ENCODE results near the gene ABRAXAS1.

GRCh38 chr4:83516042-83516772 lies 31.3 kb upstream of the ABRAXAS1 start:
- TF ChIP-seq, protein P1, sequence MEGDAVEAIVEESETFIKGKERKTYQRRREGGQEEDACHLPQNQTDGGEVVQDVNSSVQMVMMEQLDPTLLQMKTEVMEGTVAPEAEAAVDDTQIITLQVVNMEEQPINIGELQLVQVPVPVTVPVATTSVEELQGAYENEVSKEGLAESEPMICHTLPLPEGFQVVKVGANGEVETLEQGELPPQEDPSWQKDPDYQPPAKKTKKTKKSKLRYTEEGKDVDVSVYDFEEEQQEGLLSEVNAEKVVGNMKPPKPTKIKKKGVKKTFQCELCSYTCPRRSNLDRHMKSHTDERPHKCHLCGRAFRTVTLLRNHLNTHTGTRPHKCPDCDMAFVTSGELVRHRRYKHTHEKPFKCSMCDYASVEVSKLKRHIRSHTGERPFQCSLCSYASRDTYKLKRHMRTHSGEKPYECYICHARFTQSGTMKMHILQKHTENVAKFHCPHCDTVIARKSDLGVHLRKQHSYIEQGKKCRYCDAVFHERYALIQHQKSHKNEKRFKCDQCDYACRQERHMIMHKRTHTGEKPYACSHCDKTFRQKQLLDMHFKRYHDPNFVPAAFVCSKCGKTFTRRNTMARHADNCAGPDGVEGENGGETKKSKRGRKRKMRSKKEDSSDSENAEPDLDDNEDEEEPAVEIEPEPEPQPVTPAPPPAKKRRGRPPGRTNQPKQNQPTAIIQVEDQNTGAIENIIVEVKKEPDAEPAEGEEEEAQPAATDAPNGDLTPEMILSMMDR (IDR thresholded peaks at IDR 0.05): no peak
- no peak for TF ChIP-seq POLR2A (IDR thresholded peaks at IDR 0.05; ENCODE audit: low read depth)
- TF ChIP-seq POLR2AphosphoS5 (IDR thresholded peaks at IDR 0.05): no peak
- TF ChIP-seq EP300 (IDR thresholded peaks at IDR 0.05): no peak
